Measurements from ENCODE around the gene NMUR1.

The NMUR1 gene

GRCh38 chr2:231524477-231525247 is 5.6 kb downstream of the NMUR1 start:
- no peak for DNase-seq

- DNase-seq = no peak
Observed at GRCh38 chr2:231523451-231524285, 6.6 kb downstream of the NMUR1 start.

- no peak for DNase-seq
Observed at GRCh38 chr2:231522418-231523180, 7.6 kb downstream of the NMUR1 start.

GRCh38 chr2:231521443-231521842 is 8.8 kb downstream of the NMUR1 start:
- no peak for DNase-seq

- no peak for DNase-seq
Observed at GRCh38 chr2:231519975-231520555, 10.2 kb downstream of the NMUR1 start.

GRCh38 chr2:231518771-231519170 is 11.5 kb downstream of the NMUR1 start:
- no peak for DNase-seq

- no peak for DNase-seq
Observed at GRCh38 chr2:231515603-231516002, 14.6 kb downstream of the NMUR1 start.

- no peak for DNase-seq
Observed at GRCh38 chr2:231514951-231515297, 15.3 kb downstream of the NMUR1 start.

- DNase-seq = peak; percentile 96
Observed at GRCh38 chr2:231514225-231514950, 15.9 kb downstream of the NMUR1 start.

GRCh38 chr2:231513746-231514224 is 16.5 kb downstream of the NMUR1 start:
- no peak for DNase-seq

- peak; percentile 45 for DNase-seq
Observed at GRCh38 chr2:231512222-231512621, 18.0 kb downstream of the NMUR1 start.

GRCh38 chr2:231503766-231504165 is 26.5 kb downstream of the NMUR1 start:
- DNase-seq = no peak

GRCh38 chr2:231502596-231502995 is 27.6 kb downstream of the NMUR1 start:
- DNase-seq = no peak

- DNase-seq = no peak
Observed at GRCh38 chr2:231497651-231498050, 32.6 kb downstream of the NMUR1 start.

GRCh38 chr2:231494669-231495068 is 35.6 kb downstream of the NMUR1 start:
- DNase-seq = no peak

GRCh38 chr2:231490801-231491200 is 39.4 kb downstream of the NMUR1 start:
- no peak for DNase-seq

- DNase-seq = peak; percentile 1
Observed at GRCh38 chr2:231489990-231490389, 40.3 kb downstream of the NMUR1 start.

GRCh38 chr2:231488331-231488730 is 41.9 kb downstream of the NMUR1 start:
- no peak for DNase-seq

GRCh38 chr2:231486851-231487596 is 43.2 kb downstream of the NMUR1 start:
- DNase-seq = no peak

GRCh38 chr2:231483398-231484329 is 46.6 kb downstream of the NMUR1 start:
- no peak for DNase-seq
